Measurements from ENCODE around the gene ARHGEF33. TPM values are rescaled to one million over a fixed set of nuclear protein-coding genes. Genes with fewer than 3 reads are reported as not detected.

Gene ARHGEF33
- total and polyA plus RNA-seq, 2 experiments from 2014 or later = 0.27 to 0.31 TPM

DNA sequence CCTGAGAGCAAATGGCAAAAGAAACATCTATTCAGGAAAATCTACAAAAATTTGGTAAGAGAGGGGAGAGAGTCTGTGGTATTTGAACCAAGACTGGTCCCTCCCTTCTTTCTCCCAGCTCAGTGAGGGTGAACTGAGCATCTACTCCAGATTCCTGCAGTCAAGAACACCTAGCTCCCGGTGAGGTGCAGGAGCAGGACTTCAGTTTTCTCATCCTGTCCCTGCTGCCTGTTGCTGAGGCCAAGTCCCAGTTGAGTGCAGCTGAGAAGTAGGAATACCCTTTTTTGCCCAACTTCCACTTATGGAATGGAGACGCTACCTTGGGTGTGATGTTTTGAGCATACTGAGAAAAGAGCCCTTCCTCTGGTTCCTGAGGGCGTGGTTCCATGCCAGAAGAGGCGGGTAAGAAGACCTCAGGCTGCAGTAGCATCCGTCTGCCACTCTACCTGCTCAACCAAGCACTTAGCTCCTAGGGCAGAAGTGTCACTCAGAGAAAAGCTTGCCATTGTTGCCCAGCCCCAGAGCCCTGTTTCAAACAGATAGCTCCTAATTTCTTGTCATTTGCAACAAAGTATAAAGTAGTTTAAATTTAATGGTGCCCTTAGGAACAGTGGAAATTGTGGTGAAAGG is 118.3 kb downstream of the ARHGEF33 start:
- no peak overlapping the region for H2AFZ ChIP-seq
- H4K20me1 ChIP-seq (ENCODE audit: insufficient read depth, poor library complexity, severe bottlenecking) = no peaks in the 10 kb centered on the region
- no peaks in the 10 kb centered on the region for H3K9me3 ChIP-seq (ENCODE audit: low read depth)
- H3K27me3 ChIP-seq = no peaks in the 10 kb centered on the region
- H3K4me1 ChIP-seq (ENCODE audit: insufficient read depth) = no peaks in the 10 kb centered on the region
- no peak for TF ChIP-seq EZH2 (IDR thresholded peaks at IDR 0.05; ENCODE audit: borderline replicate concordance)
- TF ChIP-seq EZH2phosphoT487 (IDR thresholded peaks at IDR 0.05; ENCODE audit: low read depth, severe bottlenecking, unreplicated experiment) = no peak
- TF ChIP-seq, protein P1, sequence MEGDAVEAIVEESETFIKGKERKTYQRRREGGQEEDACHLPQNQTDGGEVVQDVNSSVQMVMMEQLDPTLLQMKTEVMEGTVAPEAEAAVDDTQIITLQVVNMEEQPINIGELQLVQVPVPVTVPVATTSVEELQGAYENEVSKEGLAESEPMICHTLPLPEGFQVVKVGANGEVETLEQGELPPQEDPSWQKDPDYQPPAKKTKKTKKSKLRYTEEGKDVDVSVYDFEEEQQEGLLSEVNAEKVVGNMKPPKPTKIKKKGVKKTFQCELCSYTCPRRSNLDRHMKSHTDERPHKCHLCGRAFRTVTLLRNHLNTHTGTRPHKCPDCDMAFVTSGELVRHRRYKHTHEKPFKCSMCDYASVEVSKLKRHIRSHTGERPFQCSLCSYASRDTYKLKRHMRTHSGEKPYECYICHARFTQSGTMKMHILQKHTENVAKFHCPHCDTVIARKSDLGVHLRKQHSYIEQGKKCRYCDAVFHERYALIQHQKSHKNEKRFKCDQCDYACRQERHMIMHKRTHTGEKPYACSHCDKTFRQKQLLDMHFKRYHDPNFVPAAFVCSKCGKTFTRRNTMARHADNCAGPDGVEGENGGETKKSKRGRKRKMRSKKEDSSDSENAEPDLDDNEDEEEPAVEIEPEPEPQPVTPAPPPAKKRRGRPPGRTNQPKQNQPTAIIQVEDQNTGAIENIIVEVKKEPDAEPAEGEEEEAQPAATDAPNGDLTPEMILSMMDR (IDR thresholded peaks at IDR 0.05; ENCODE audit: poor library complexity) = no peak
- WGBS (ENCODE audit: low lambda C conversion rate, missing lambda C conversion rate) = 77% methylated on average over 5 of the region's 5 CpGs
- no peaks in the 10 kb centered on the region for H3K9me2 ChIP-seq (replicated peaks; ENCODE audit: insufficient read depth)
- H3K27ac ChIP-seq = no peak overlapping the region
- H3K79me2 ChIP-seq = no peaks in the 10 kb centered on the region
- H3K4me3 ChIP-seq = no peak overlapping the region
- H3K36me3 ChIP-seq (replicated peaks; ENCODE audit: insufficient read depth, low read depth) = no peaks in the 10 kb centered on the region
- no peak overlapping the region for H3K4me2 ChIP-seq
- DNase-seq (ENCODE audit: low spot score) = no peak

DNA sequence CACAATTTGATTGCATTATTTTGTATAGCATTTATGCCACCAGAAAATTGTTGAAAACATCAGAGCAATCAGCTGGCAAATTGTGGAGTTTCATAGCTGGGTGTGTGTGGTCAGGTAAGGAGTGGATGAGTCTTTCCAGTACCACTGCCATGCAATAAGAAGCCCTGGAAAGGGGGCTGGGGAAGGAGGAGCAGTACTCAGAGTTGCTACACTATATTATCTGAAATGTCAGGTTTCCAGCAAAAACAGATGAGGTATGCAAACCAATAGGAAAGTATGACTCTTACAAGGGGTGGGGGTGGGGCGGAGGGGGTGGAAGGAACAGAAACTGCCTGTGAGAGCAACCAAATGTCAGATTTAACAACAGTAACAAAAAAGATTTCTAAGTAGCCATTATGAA is 119.0 kb downstream of the ARHGEF33 start:
- no peaks in the 10 kb centered on the region for H3K4me1 ChIP-seq (ENCODE audit: insufficient read depth)
- WGBS (ENCODE audit: low lambda C conversion rate, missing lambda C conversion rate) = 91% methylated on average over 1 of the region's 1 CpG
- peak; percentile 16 for DNase-seq (ENCODE audit: low spot score)
- H4K20me1 ChIP-seq (ENCODE audit: insufficient read depth, poor library complexity, severe bottlenecking) = no peaks in the 10 kb centered on the region
- H3K27ac ChIP-seq = no peak overlapping the region
- H3K9me2 ChIP-seq (replicated peaks; ENCODE audit: insufficient read depth) = no peaks in the 10 kb centered on the region
- H3K4me2 ChIP-seq = no peak overlapping the region
- no peak overlapping the region for H3K4me3 ChIP-seq
- H3K9me3 ChIP-seq (ENCODE audit: low read depth) = no peaks in the 10 kb centered on the region
- H3K36me3 ChIP-seq (replicated peaks; ENCODE audit: insufficient read depth, low read depth) = no peaks in the 10 kb centered on the region
- H3K79me2 ChIP-seq = no peaks in the 10 kb centered on the region
- H3K27me3 ChIP-seq = no peaks in the 10 kb centered on the region
- no peak overlapping the region for H2AFZ ChIP-seq
- no peak for TF ChIP-seq EZH2phosphoT487 (IDR thresholded peaks at IDR 0.05; ENCODE audit: low read depth, severe bottlenecking, unreplicated experiment)
- TF ChIP-seq, protein P1 (IDR thresholded peaks at IDR 0.05; ENCODE audit: poor library complexity) = no peak
- TF ChIP-seq EZH2 (IDR thresholded peaks at IDR 0.05; ENCODE audit: borderline replicate concordance) = no peak

DNA sequence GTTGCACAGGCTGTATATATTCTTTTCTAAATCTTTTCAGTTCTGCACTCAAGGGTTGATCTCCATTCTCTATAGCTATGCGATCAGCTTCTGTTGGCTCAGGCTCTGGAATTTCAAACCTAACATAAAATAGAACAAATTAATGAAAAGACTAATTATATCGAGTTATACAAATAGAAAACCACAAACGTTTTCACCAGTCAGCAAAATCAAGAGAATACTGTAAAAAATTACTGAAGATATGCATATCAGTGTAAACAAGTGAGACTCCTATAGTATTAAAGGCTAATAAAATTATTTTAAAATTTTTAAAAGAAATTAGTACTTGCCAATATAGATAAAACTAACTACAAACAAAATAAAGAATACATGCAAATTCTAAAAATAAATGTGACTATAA is 124.2 kb downstream of the ARHGEF33 start:
- Histone ChIP-seq H3K4me1 (ENCODE audit: insufficient read depth) (no peaks in the 10 kb centered on the region), H3K4me2 (no peak overlapping the region), H3K79me2 (peaks cover 2% of the 10 kb centered on the region), H3K9me2 (replicated peaks; ENCODE audit: insufficient read depth) (no peaks in the 10 kb centered on the region), H3K27ac (no peak overlapping the region), H3K27me3 (no peaks in the 10 kb centered on the region), H4K20me1 (ENCODE audit: insufficient read depth, poor library complexity, severe bottlenecking) (no peaks in the 10 kb centered on the region), H3K36me3 (replicated peaks; ENCODE audit: insufficient read depth, low read depth) (no peaks in the 10 kb centered on the region), H3K9me3 (ENCODE audit: low read depth) (no peaks in the 10 kb centered on the region), H2AFZ (no peak overlapping the region), H3K4me3 (no peak overlapping the region)
- TF ChIP-seq EZH2phosphoT487 (IDR thresholded peaks at IDR 0.05; ENCODE audit: low read depth, severe bottlenecking, unreplicated experiment) = no peak
- no peak for TF ChIP-seq EZH2 (IDR thresholded peaks at IDR 0.05; ENCODE audit: borderline replicate concordance)
- TF ChIP-seq, protein P1 (IDR thresholded peaks at IDR 0.05; ENCODE audit: poor library complexity) = no peak
- DNase-seq (ENCODE audit: low spot score) = no peak
- WGBS (ENCODE audit: low lambda C conversion rate, missing lambda C conversion rate) = 93% methylated on average over 3 of the region's 3 CpGs

Measured in hepatocyte (in vitro differentiated cells).